ENCODE results near the gene CPA4. TPM values are rescaled to one million over a fixed set of nuclear protein-coding genes. Genes with fewer than 3 reads are reported as not detected.

Gene CPA4
- total RNA-seq, 2 experiments from 2014 or later = not detected

GRCh38 chr7:130293521-130293920 is 560 bp downstream of the CPA4 start:
- ATAC-seq = no peak
- no peaks in the 10 kb centered on the region for H3K9me3 Mint-ChIP-seq (ENCODE audit: low read depth)
- no peaks in the 10 kb centered on the region for H3K36me3 Mint-ChIP-seq (ENCODE audit: low read depth)
- no peaks in the 10 kb centered on the region for H3K4me1 Mint-ChIP-seq
- intact Hi-C loops (cut with DNase I, micrococcal nuclease) = no loop called here
- H3K4me3 Mint-ChIP-seq = no peak overlapping the region
- H3K27ac Mint-ChIP-seq = no peak overlapping the region
- CTCF ChIA-PET = interaction anchor here (0.7 to 1.6 kb wide), 5 partner anchors 9 to 465 kb away, joined by 3 to 4 read pairs (median 3); no protein-coding TSS in a partner anchor
- POLR2A ChIA-PET = no interaction called here
- H3K27me3 Mint-ChIP-seq = no peaks in the 10 kb centered on the region
- no peak for DNase-seq

GRCh38 chr7:130294314-130294713 is 1.4 kb downstream of the CPA4 start:
- intact Hi-C loops (cut with DNase I, micrococcal nuclease) = no loop called here
- peak; percentile 33 for ATAC-seq
- ChIA-PET POLR2A (no interaction called here), CTCF (interaction anchor here (1.1 to 1.6 kb wide), 3 partner anchors 9 to 190 kb away, joined by 3 to 4 read pairs (median 3); no protein-coding TSS in a partner anchor)
- Mint-ChIP-seq H3K36me3 (ENCODE audit: low read depth) (no peaks in the 10 kb centered on the region), H3K27me3 (no peaks in the 10 kb centered on the region), H3K27ac (no peak overlapping the region), H3K9me3 (ENCODE audit: low read depth) (no peaks in the 10 kb centered on the region), H3K4me1 (no peaks in the 10 kb centered on the region), H3K4me3 (no peak overlapping the region)
- DNase-seq = peak; percentile 18

GRCh38 chr7:130296221-130296951 is 3.4 kb downstream of the CPA4 start:
- H3K4me3 Mint-ChIP-seq = no peak overlapping the region
- ATAC-seq (no peak), DNase-seq (no peak)
- CTCF ChIA-PET = interaction anchor here (0.7 kb wide), 1 partner anchor 12 kb away, joined by 3 read pairs; no protein-coding TSS in a partner anchor
- no peaks in the 10 kb centered on the region for H3K27me3 Mint-ChIP-seq
- H3K4me1 Mint-ChIP-seq = no peaks in the 10 kb centered on the region
- POLR2A ChIA-PET = no interaction called here
- no peak overlapping the region for H3K27ac Mint-ChIP-seq
- H3K36me3 Mint-ChIP-seq (ENCODE audit: low read depth) = no peaks in the 10 kb centered on the region
- H3K9me3 Mint-ChIP-seq (ENCODE audit: low read depth) = no peaks in the 10 kb centered on the region
- intact Hi-C loops (cut with DNase I, micrococcal nuclease) = no loop called here

GRCh38 chr7:130297628-130298543 is 4.9 kb downstream of the CPA4 start:
- no peaks in the 10 kb centered on the region for H3K4me1 Mint-ChIP-seq
- POLR2A ChIA-PET = interaction anchor here (0.6 kb wide), 1 partner anchor 12 kb away, joined by 5 read pairs; no protein-coding TSS in a partner anchor
- ATAC-seq = no peak
- H3K27me3 Mint-ChIP-seq = no peaks in the 10 kb centered on the region
- H3K36me3 Mint-ChIP-seq (ENCODE audit: low read depth) = no peaks in the 10 kb centered on the region
- DNase-seq = no peak
- H3K4me3 Mint-ChIP-seq = no peak overlapping the region
- intact Hi-C loops (cut with DNase I, micrococcal nuclease) = no loop called here
- H3K9me3 Mint-ChIP-seq (ENCODE audit: low read depth) = no peaks in the 10 kb centered on the region
- H3K27ac Mint-ChIP-seq = no peak overlapping the region
- CTCF ChIA-PET = interaction anchor here (0.6 to 0.7 kb wide), 2 partner anchors 32 to 1164 kb away, joined by 3 read pairs; no protein-coding TSS in a partner anchor

GRCh38 chr7:130298544-130299326 is 5.8 kb downstream of the CPA4 start:
- no peak overlapping the region for H3K4me3 Mint-ChIP-seq
- ATAC-seq (no peak), DNase-seq (no peak)
- ChIA-PET POLR2A (no interaction called here), CTCF (interaction anchor here (0.7 kb wide), 1 partner anchor 1165 kb away, joined by 3 read pairs; no protein-coding TSS in a partner anchor)
- no peaks in the 10 kb centered on the region for H3K36me3 Mint-ChIP-seq (ENCODE audit: low read depth)
- H3K27ac Mint-ChIP-seq = no peak overlapping the region
- H3K4me1 Mint-ChIP-seq = no peaks in the 10 kb centered on the region
- intact Hi-C loops (cut with DNase I, micrococcal nuclease) = no loop called here
- no peaks in the 10 kb centered on the region for H3K9me3 Mint-ChIP-seq (ENCODE audit: low read depth)
- H3K27me3 Mint-ChIP-seq = no peaks in the 10 kb centered on the region

GRCh38 chr7:130299866-130300265 is 6.9 kb downstream of the CPA4 start:
- no peaks in the 10 kb centered on the region for H3K9me3 Mint-ChIP-seq (ENCODE audit: low read depth)
- no peaks in the 10 kb centered on the region for H3K4me1 Mint-ChIP-seq
- DNase-seq (no peak), ATAC-seq (no peak)
- H3K27ac Mint-ChIP-seq = no peak overlapping the region
- no peak overlapping the region for H3K4me3 Mint-ChIP-seq
- no peaks in the 10 kb centered on the region for H3K36me3 Mint-ChIP-seq (ENCODE audit: low read depth)
- CTCF ChIA-PET = no interaction called here
- no peaks in the 10 kb centered on the region for H3K27me3 Mint-ChIP-seq
- POLR2A ChIA-PET = interaction anchor here (0.7 kb wide), 1 partner anchor 540 kb away, joined by 4 read pairs; no protein-coding TSS in a partner anchor
- intact Hi-C loops (cut with DNase I, micrococcal nuclease) = no loop called here

- Mint-ChIP-seq H3K36me3 (ENCODE audit: low read depth) (no peaks in the 10 kb centered on the region), H3K9me3 (ENCODE audit: low read depth) (no peaks in the 10 kb centered on the region), H3K4me1 (no peaks in the 10 kb centered on the region), H3K27me3 (no peaks in the 10 kb centered on the region), H3K27ac (no peak overlapping the region), H3K4me3 (no peak overlapping the region)
- intact Hi-C loops (cut with DNase I, micrococcal nuclease) = no loop called here
- DNase-seq = no peak
- ChIA-PET CTCF (interaction anchor here (0.5 to 0.7 kb wide), 2 partner anchors 23 to 476 kb away, joined by 3 read pairs; no protein-coding TSS in a partner anchor), POLR2A (no interaction called here)
- no peak for ATAC-seq
These were observed 8.6 kb downstream of the CPA4 start for GRCh38 chr7:130301501-130302020.

- no peak for ATAC-seq
- POLR2A ChIA-PET = no interaction called here
- CTCF ChIA-PET = interaction anchor here (1.1 kb wide), 1 partner anchor 9 kb away, joined by 4 read pairs; the partner anchor contains the start of gene CPA4
These were observed 9.7 kb downstream of the CPA4 start for GRCh38 chr7:130302649-130303048.

GRCh38 chr7:130303127-130303526 is 10.2 kb downstream of the CPA4 start:
- Mint-ChIP-seq H3K27ac (no peak overlapping the region), H3K36me3 (ENCODE audit: low read depth) (no peaks in the 10 kb centered on the region), H3K9me3 (ENCODE audit: low read depth) (no peaks in the 10 kb centered on the region), H3K4me3 (no peak overlapping the region), H3K4me1 (no peaks in the 10 kb centered on the region), H3K27me3 (no peaks in the 10 kb centered on the region)
- POLR2A ChIA-PET = interaction anchor here (0.6 kb wide), 1 partner anchor 261 kb away, joined by 3 read pairs; no protein-coding TSS in a partner anchor
- CTCF ChIA-PET = interaction anchor here (1.1 kb wide), 1 partner anchor 10 kb away, joined by 4 read pairs; the partner anchor contains the start of gene CPA4
- ATAC-seq (no peak), DNase-seq (no peak)
- intact Hi-C loops (cut with DNase I, micrococcal nuclease) = no loop called here

More at GRCh38 chr7:130302649-130303048, 9.7 kb downstream of the CPA4 start:
- intact Hi-C loops (cut with DNase I, micrococcal nuclease) = no loop called here
- no peak overlapping the region for H3K4me3 Mint-ChIP-seq
- DNase-seq = no peak
- H3K27me3 Mint-ChIP-seq = no peaks in the 10 kb centered on the region
- H3K4me1 Mint-ChIP-seq = no peaks in the 10 kb centered on the region
- no peaks in the 10 kb centered on the region for H3K36me3 Mint-ChIP-seq (ENCODE audit: low read depth)
- H3K27ac Mint-ChIP-seq = no peak overlapping the region
- H3K9me3 Mint-ChIP-seq (ENCODE audit: low read depth) = no peaks in the 10 kb centered on the region

GRCh38 chr7:130303551-130303950 is 10.6 kb downstream of the CPA4 start:
- no peaks in the 10 kb centered on the region for H3K9me3 Mint-ChIP-seq (ENCODE audit: low read depth)
- ATAC-seq = no peak

More at GRCh38 chr7:130303551-130303950, 10.6 kb downstream of the CPA4 start:
- Mint-ChIP-seq H3K27ac (no peak overlapping the region), H3K27me3 (no peaks in the 10 kb centered on the region), H3K4me3 (no peak overlapping the region), H3K36me3 (ENCODE audit: low read depth) (no peaks in the 10 kb centered on the region), H3K4me1 (no peaks in the 10 kb centered on the region)
- ChIA-PET CTCF (interaction anchor here (1.1 kb wide), 1 partner anchor 10 kb away, joined by 4 read pairs; the partner anchor contains the start of gene CPA4), POLR2A (interaction anchor here (0.6 kb wide), 1 partner anchor 261 kb away, joined by 3 read pairs; no protein-coding TSS in a partner anchor)
- DNase-seq = no peak
- intact Hi-C loops (cut with DNase I, micrococcal nuclease) = no loop called here
